Stimulated activated CD8-positive, alpha-beta memory T cell treated with anti-CD3 and anti-CD28 coated beads, Interleukin-7, amount 100 ng/mL, for 48 hours (primary cell): ENCODE results near the gene ZNF667.
A peak's percentile ranks its signal among the peaks of the same experiment; 100 is the strongest.

Source experiments
- DNase-seq, 2 donors: peaks; one replicate each; pipeline ENCODE4 v3.0.0-alpha.2; 2020; ENCODE audit warnings: low read depth in 1 of 2; ENCODE audit errors: extremely low read depth in 1 of 2

ZNF667 gene

GRCh38 chr19:56393119-56394012, 83.8 kb downstream of the ZNF667 start, which contains the start of gene ZNF582:
ZNF582 (minus strand) TSS chr19:56393534; CDS start chr19:56391752, 1,782 bp downstream.
- peak; percentile 70 to 88 for DNase-seq
